ENCODE measurements around the gene ZNF30.
A peak's percentile ranks its signal among the peaks of the same experiment; 100 is the strongest.

The ZNF30 gene

DNA sequence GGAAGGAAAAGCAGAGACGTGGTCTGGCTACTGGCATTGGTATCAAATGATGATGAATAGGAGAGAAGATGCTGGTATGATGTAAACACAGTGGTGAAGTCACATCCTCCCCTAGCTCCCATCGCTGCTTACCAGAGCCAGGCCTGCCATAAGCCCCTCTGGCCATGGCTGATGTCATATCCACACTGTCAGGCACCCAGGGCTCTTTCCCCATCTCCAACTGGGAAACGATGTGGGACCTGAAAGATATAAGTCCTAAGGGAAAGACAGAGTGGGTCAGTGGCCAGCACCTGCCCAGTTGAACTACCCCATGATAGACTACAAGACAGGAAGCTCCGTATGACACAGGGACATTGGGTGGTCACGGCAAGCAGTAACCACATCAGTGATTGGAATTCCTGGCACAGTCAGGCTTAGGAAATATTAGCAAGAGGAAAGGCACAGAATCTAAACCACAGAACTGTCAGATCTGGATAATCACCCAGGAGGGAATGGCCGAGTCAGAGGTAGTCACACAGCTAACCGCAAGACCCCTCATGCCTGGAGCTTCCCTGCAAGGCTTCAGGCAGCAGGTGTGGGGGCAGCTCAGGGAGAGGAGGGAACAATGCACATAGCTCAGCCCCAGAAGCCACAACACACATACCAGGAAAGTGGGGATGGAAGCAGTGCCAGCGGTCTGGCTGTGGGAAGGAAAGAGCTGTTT is 33.6 kb downstream of the ZNF30 start:
- peak; percentile 51 for DNase-seq (ENCODE audit: low read depth)
- H3K4me3 ChIP-seq (ENCODE audit: low read depth, low read length) = no peak overlapping the region

GRCh38 chr19:34960940-34961679 is 34.4 kb downstream of the ZNF30 start:
- TF ChIP-seq, protein P1, sequence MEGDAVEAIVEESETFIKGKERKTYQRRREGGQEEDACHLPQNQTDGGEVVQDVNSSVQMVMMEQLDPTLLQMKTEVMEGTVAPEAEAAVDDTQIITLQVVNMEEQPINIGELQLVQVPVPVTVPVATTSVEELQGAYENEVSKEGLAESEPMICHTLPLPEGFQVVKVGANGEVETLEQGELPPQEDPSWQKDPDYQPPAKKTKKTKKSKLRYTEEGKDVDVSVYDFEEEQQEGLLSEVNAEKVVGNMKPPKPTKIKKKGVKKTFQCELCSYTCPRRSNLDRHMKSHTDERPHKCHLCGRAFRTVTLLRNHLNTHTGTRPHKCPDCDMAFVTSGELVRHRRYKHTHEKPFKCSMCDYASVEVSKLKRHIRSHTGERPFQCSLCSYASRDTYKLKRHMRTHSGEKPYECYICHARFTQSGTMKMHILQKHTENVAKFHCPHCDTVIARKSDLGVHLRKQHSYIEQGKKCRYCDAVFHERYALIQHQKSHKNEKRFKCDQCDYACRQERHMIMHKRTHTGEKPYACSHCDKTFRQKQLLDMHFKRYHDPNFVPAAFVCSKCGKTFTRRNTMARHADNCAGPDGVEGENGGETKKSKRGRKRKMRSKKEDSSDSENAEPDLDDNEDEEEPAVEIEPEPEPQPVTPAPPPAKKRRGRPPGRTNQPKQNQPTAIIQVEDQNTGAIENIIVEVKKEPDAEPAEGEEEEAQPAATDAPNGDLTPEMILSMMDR (conservative IDR thresholded peaks at IDR 0.05; ENCODE audit: low read depth, low read length) = no peak
- H3K4me3 ChIP-seq (ENCODE audit: low read depth, low read length) = no peak overlapping the region
- DNase-seq (ENCODE audit: low read depth) = no peak

More for the DNA sequence above, 33.6 kb downstream of the ZNF30 start:
- TF ChIP-seq, protein P1 (conservative IDR thresholded peaks at IDR 0.05; ENCODE audit: low read depth, low read length) = no peak

GRCh38 chr19:34961775-34962686 is 35.3 kb downstream of the ZNF30 start:
- DNase-seq (ENCODE audit: low read depth) = peak; percentile 35
- H3K4me3 ChIP-seq (ENCODE audit: low read depth, low read length) = peak overlapping the region; percentile 81
- TF ChIP-seq, protein P1 (conservative IDR thresholded peaks at IDR 0.05; ENCODE audit: low read depth, low read length) = no peak

- peak; percentile 34 for DNase-seq (ENCODE audit: low read depth)
- TF ChIP-seq, protein P1 (conservative IDR thresholded peaks at IDR 0.05; ENCODE audit: low read depth, low read length) = no peak
- H3K4me3 ChIP-seq (ENCODE audit: low read depth, low read length) = peak overlapping the region; percentile 81
Measured at GRCh38 chr19:34962687-34963572, 36.2 kb downstream of the ZNF30 start.

DNA sequence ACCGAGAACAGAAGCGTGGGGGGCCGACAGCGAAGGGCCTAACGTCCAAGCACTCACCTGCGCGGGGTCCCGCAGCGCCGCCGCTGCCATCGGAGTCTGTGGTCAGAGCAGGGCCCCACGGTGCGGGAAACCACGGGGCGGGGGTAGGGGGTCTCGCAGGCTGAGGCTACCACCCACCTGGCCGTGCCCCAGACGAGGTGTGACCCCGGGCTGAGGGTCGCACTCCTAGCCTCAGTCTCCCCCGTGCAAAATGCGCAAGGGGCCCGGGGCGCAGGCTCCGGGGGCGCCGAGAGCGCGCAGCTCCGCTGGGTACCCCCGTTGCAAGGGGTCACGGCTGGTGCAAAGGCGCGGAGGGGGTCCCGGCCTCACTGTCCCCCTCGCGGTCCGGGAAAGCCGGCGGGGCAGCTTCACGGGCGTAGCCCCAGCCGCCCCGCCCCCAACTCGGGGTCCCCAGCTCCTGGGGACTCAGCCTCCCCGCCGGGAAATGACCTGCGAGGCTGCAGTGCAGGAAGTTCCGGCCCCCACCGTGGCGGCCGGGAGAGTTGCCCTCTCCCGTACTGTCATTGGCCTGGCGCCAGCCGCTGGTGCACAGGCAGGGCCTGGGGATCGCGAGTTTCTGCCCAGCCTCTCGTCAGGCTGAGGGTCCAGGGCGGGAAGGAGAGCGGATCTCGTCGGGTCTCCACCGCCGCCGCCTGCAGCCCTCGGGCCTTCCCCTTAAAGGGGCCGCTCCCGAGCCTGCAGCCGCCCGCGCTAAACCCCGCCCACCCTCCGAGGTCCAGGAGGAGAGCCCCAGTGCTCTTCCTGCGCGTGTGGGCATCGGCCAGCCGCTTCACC is 37.1 kb downstream of the ZNF30 start, which contains the start of gene ZNF792:
ZNF792 (minus strand) TSS at position 657 of the 834 bp plus-strand sequence; CDS start at position 90, 567 bp downstream.
- TF ChIP-seq, protein P1 (conservative IDR thresholded peaks at IDR 0.05; ENCODE audit: low read depth, low read length) = no peak
- peak; percentile 39 for DNase-seq (ENCODE audit: low read depth)
- peak within 1 kb of the TSS; percentile 81 for H3K4me3 ChIP-seq (ENCODE audit: low read depth, low read length)

All from choroid plexus epithelial cell (primary cell).